EL (cell line): ENCODE results near the gene FKBP5.

ENCODE experiments used
- DNase-seq: peaks from one replicate; pipeline ENCODE4 v3.0.0-alpha.2; 2016

Gene FKBP5

GRCh38 chr6:35534407-35535170, 154.1 kb downstream of the FKBP5 start:
- no peak for DNase-seq

DNA sequence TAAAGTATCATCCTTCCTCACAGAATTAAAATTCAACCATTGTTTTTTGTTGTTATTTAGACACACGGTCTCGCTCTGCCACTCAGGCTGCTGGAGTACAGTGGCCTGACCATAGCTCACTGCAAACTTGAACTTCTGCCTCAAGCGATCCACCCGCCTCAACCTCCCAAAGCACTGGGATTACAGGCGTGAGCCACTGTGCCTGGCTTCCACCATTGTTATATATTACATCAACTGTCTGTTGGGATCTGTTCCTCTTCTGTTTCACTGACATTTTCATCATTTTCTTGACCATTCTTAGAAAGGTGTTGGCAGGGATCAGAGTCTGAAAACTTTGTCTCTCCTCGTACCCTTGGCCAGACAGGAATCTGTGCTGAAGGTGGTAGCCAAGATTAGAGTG, 154.7 kb downstream of the FKBP5 start:
- no peak for DNase-seq

DNA sequence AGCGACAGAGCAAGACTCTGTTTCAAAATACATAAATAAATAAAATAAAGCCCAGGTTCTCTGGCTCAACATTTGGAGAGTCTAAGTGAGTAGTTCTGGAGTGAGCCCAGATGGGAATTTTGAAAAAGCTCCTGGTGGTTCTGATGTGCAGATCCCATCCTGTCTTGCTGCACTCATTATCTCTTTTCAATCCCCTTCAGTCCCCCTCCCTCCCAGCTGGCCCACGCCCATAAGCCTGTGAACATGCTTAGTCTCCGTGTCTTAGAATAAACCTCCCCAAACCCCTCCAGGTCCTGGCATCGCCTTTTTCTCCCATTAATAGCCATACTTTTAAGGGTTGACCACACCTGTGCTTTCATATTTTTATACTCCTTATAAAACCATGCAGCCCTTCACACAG, 156.6 kb downstream of the FKBP5 start:
- no peak for DNase-seq

GRCh38 chr6:35524380-35525020, 164.2 kb downstream of the FKBP5 start:
- DNase-seq: no peak
